Dedifferentiated amniotic fluid mesenchymal stem cell (primary cell): ENCODE measurements around the gene RAPGEF4.
"Not testable (repeated sequence)": the region's sequence is repeated elsewhere in the genome, so short reads cannot be mapped to it uniquely, and the experiment has no call there.

Experiments
- DNase-seq: peaks from one replicate; pipeline ENCODE4 v3.0.0-alpha.2; 2016; ENCODE audit errors: extremely low spot score

RAPGEF4 gene

DNA sequence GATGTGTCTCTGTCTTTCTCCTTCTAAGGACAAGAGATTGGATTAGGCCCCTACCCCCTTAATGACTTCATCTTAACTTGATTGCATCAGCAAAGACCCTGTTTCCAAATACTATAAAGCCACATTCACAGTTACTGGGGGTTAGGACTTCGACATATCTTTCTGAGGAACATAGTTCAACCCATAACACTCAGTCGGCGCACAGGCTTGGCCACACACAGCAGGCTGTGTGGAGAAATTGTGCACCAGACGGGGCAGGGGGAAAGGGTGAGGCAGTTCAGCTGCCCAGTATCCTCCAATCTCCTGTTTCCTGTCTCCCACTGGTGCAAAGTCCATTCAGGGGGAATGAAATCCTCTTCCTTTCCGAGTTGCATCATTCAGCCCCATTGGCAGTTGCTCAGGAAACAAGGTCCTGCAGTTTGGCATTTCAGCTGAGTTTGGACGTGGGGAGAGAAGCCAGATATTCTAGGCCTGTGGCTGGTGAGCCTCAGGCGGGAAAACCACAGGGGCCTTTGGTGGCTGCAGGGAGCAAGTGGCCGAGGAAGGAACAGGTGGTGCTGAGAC lies 9.4 kb upstream of the RAPGEF4 start:
- DNase-seq, result no peak

DNA sequence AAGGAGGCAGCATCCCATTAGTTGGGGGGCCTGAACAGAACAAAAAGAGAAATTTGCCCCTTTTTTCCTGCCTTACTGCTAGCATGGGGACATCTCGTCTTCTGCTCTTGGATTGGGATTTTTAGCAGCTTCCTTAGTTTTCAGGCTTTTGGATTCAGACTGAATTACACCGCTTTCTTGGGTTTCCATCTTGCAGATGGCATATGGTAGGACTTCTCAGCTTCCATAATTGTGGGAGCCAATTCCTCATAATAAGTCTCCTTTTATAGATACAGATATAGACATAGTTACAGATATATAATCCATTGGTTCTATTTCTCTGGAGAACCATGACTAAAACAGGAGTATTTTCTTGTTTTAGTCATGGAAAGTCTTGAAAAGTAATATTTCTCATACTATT lies 5.2 kb upstream of the RAPGEF4 start:
- no peak for DNase-seq

DNA sequence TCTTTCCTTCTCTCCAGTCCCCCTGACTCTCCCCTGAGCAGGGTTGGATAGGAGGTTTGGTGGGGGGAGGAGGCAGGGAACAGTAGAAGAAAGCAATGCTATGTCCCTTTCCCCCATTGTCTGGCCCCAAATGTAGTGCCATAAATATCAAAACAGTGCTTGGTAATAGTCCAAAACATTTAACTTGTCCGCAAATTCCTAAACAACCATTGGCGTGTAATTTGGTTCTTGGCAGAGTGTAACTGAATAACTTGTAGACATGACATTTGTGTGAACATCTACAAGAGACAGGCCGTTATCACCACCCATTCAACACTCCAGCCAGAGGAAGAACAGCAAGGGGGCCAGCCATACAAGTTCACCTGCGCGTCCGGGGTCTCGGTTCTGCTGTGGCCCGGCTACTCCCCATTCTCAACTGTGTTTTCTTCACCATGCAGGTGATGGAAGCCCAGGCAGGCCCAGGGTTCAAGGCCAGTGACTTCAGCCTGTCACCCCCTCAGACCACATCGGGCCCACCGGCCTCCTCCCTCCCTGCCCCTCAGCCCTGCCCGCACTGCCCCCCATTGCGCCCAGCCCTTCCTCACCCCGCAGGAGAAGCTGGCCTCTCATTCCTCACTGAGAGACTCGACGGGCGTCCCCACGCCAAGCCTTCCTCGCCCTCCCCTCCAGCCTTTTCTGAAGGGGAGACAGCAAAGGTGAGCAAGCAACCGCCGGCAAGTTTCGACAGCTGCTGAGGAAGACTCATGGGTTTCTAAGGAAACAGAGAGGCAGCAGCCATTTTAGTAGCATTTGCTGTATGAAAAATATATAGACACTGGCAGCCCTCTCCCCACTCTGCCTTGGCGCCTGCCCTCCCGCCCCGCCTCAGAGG lies 699 bp upstream of the RAPGEF4 start:
- DNase-seq, result no peak

DNA sequence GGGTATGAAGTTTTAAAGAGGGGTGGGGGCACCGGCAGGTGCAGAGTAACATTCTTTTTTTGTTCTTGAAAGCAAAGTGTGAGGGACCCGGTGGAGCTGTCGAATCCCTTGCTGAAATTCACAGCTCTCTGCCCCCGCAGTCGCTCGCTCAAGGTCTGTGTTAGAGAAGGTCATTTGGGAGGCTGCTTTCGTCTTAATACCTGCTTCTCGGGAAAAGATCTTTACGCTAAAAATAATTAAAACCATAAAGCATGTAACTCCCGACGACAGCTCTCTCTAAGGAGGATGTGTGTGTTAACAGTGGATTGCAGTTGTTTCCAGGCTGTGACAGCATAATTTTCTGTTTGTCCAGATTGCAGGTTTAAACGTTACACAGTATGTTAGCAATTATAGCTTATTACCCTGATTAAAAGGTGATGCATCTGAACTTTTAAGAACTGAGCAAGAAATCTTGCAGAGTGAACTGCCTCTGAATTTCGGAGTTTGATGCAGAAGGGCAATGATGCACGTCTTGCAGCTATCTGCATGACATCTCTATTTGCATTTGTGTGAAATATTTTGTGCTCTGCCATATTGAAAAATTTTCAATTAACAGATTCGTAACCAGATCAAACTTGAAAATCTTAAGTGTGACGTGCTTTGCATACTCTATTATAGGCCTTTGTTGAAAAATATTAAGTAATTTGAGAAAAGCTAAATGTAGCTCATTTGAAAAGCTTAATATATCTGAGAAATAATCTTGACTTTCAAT lies 954 bp downstream of the RAPGEF4 start:
- no peak for DNase-seq

DNA sequence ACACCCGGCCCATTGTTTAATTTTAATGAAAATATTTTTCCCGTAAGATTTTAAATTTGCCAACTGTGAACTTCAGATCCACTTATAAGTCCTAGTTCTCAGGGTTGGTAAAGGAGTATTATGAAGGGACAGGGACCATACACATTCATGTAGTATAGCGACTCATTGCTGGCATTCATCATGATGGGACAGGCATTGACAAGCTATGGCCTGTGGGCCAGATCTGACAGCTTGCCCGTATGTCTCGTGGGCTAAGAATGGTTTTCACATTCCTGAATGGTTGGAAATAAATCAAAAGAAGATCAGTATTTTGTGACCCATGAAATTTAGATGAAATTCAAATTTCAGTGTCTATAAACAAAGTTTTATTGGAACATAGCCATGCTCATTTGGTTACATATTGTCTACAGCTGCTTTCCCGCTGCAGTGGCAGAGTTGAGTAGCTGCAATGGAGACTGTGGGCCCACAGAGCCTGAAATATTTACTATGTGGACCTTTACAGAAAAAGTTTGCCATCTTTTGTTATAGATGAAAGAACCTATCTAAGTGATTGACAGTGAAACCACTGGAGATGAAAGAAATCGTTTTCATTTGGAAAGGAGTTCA lies 4.1 kb downstream of the RAPGEF4 start:
- DNase-seq, result no peak

DNA sequence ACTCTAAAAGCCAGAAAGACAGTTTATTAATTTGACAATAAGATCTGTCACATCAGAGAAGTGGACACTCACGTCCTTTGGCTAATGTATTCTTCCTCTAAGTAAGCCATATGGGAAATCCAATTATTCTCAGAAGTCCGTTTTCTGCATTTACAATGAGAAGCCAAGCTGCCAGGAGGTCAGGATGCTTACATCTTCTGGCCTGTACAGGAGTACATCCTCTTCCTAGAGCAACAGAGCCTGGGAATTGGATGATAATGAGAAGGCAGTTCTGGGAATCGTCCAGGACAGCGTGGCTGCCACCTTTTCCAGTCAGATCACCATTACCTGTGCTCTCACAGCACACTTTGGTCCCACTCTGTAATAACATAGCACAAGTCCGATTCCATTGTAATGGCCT lies 5.2 kb downstream of the RAPGEF4 start:
- no peak for DNase-seq

DNA sequence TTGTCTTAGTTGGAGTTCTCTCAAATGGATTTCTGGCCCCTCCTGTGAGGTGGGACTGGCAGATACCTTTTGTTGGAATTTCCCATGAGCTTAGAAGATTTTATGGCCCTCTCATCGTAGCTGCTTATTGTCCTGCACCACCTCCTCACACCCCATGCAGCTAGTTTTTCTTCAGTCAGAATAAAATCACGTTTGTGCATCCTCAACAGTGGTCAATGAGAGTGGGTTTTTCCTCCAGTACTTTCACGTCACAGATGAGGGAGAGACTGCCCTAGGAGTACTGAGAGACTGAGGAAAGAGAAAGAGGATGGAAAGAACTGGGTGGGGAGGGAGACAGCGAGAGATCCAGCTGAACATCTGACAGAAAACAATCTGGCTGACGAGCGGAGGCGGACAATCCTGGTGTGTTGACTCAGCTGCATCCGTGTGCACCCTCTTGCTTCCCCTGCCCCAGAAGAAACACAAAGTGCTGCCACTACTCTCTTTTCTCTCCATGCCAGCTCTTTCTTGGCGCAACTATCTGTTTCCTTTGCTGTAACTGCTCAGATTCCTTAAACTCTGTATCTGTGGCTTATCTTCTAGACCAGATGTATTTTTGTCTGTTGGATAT lies 7.4 kb downstream of the RAPGEF4 start:
- DNase-seq, result no peak

DNA sequence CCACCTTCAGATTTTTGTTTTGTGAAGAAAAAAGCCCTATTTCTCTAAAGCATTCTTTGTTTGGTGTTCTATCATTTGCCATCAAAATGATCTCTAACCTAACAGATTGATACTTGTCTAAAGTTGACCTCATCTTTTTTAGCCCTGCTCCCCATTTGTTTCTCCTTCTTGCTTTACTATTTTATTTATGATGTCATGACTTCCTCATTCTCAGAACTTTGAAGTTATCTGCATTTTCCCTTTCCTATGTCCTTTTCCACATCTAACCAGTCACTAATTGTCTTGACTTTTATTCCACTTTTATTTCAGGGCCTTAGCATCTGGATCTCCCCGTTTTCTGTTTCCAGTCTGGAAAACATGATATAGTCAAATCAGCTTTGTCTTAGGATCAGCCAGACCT lies 8.3 kb downstream of the RAPGEF4 start:
- DNase-seq, result no peak

DNA sequence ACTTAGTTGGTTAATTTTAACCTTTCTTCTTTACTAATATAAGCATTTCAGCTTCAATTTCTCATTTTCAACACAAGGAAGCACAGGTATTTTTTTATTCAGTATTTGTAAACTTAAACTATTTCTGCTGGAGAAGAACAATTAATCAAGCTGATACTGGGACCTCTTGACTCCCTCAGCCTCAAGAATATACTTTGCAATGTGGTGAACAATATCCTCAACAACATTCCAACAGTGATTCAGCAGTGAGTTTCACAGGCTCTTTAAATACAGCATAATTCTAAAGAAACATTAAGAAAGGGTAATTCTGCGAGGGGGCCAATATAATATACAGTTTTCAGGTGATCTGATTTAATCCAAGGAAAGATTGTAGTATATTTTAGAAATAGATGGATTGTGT lies 10.0 kb downstream of the RAPGEF4 start:
- DNase-seq, result no peak

DNA sequence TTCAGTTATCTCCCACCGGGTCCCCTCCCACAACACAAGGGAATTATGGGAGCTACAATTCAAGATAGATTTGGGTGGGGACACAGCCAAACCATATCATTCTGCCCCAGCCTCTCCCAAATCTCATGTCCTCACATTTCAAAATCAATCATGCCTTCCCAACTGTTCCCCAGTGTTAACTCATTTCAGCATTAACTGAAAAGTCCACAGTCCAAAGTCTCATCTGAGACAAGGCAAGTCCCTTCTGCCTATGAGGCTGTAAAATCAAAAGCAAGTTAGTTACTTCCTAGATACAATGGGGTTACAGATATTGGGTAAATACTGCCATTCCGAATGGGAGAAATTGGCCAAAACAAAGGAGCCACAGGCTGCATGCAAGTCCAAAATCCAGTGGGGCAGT lies 12.9 kb downstream of the RAPGEF4 start:
- DNase-seq, result not testable (repeated sequence)

DNA sequence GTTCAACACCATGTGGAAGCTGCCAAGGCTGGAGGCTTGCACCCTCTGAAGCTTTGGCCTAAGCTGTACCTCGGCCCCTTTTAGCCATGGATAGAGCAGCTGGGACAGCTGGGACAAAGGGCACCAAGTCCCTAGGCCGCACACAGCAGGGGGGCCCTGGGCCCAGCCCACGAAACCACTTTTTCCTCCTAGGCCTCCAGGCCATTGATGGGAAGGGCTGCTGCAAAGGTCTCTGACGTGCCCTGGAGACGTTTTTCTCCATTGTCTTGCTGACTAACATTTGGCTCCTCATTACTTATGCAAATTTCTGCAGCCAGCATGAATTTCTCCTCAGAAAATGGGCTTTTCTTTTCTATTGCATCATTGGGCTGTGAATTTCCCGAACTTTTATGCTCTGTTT lies 13.7 kb downstream of the RAPGEF4 start:
- DNase-seq, result no peak

DNA sequence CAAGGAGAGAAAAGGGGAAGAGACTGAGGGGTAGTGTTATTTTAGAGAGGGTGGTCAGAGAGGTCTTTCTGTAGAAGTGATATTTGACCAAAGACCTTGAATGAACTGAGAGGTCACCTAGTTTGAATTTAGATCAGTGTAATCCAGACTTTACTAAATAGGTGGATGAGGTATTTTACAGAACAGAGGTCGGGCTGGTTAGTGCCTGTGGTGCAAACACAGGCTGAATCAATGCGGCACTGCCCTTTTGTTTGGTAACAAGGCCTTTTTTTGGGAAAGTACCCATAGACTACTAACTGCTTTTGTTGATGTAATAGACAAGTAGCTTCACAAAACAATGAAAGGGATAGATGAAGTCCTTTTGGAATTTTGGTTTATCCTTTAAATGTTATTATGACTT lies 15.9 kb downstream of the RAPGEF4 start:
- no peak for DNase-seq

DNA sequence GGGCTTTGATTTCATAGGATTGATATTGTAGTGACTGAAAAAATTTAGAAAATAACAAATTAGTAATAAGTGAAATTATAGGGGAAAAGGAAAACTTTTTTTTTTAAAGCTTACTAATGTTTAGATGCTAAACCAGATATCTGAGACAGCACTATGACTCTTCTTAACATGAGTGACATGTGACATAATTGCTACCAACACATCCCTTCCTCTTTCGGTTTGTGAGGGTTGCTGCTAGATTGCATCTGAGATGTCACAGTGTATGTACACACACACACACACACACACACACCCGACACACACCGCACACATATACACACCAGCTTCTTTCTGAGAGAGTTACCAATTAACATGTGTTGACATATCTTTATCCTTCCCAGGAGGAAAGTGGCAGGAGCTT lies 18.0 kb downstream of the RAPGEF4 start:
- no peak for DNase-seq

DNA sequence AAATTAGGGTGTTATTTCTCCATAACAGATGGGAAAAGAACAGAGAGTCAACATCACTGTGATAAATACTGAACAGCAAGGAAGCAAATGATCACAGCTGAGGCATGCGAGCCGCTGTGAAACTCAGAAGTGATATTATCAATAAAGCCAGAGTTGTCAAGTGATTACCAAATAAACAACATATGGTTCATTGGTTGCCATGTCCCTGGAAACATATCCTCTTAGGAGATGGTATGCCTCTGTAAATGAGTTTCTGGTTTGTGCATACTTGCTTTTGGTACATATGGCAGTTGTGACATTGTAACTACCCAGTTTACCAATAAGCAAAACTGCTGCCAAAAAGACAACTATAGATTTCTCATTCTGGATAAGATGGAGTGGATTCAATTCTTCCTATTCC lies 23.8 kb downstream of the RAPGEF4 start:
- DNase-seq, result no peak

DNA sequence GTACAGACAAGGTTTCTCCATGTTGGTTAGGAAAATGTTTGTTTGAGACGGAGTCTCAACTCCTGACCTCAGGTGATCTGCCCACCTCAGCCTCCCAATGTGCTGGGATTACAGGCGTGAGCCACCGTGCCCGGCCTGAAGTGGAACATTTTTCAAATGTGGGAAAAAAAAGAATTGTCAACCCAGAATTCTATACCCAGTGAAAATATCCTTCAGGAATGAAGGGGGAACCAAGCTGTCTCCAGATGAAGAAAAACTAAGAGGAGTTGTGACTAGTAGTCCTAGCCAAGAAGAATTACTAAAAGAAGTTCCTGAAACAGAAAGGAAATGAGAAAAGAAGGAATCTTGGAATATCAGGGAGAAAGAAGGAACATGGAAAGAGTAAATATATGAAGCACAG lies 25.7 kb downstream of the RAPGEF4 start:
- no peak for DNase-seq

DNA sequence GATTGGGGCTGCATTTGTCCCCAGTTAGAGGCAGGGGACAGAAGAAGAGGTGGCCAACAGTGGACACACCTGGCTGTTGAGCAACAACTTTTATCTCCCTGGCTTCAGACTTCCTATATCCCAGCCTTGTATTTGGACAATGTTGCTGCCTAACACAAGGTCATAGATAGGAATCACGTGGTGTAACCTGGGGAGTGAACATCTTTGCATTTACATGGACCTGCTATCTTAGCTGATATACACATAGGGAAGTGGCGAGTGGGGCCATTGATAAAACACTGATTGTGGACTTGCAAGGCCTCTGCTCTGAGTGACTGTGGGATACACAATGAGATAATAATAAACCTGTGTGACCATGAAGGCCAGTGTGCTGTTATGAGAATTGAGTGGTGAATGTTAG lies 26.9 kb downstream of the RAPGEF4 start:
- DNase-seq, result no peak

DNA sequence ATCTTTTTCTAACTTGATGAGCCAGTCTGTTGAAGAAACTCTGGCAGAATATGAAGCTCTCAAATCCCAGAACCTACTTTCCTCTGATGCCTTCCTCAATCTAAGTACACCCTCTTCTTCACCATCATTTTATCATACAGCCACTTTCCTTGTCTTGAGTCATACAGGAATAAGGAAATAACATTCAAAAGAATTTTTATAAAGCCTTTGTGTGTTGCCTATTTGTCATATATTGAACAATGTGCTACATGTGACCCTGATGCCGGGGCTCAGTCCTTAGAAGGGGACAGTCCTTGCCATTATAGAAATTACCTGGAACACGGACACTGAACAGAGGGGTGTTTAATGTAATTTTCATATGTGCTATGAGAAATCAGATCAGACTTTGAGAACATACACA lies 27.4 kb downstream of the RAPGEF4 start:
- DNase-seq, result no peak

DNA sequence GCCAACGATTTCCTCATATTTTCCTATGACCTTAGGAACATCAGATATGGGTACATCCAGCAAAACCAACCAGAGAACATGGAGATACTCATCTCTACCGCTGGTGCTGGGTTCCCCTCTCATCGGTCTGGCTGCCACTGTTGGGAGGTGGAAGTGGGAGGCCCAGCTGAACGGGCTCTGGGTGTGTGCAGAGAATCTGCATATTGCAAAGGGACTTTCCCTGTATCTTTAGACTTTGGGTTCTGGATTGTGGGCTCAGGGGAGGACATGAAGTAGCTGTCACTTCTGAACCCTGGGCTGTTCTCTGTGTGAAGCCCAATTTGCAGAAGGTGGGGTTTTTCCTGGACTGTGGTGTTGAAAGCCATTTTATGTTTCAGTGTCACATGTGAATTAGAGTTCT lies 30.0 kb downstream of the RAPGEF4 start:
- no peak for DNase-seq

DNA sequence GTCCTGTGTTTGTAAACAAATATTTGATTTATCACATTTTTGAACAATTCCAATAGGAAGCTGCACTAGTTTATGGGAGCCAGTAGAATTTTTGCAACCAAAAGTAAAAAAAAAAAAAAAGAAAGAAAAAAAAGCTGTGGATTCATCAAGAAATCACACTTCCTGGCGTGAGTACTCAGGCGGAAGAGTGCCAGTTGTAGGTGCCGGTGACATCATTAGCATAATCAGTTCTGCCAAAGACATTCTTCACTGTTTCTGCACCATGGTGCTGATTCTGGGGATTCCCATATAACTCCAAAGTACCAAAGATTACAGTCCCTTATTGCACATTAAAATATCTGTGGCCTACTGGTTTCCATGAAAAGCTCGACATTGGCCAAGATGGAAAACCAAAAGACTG lies 32.8 kb downstream of the RAPGEF4 start:
- DNase-seq, result no peak

DNA sequence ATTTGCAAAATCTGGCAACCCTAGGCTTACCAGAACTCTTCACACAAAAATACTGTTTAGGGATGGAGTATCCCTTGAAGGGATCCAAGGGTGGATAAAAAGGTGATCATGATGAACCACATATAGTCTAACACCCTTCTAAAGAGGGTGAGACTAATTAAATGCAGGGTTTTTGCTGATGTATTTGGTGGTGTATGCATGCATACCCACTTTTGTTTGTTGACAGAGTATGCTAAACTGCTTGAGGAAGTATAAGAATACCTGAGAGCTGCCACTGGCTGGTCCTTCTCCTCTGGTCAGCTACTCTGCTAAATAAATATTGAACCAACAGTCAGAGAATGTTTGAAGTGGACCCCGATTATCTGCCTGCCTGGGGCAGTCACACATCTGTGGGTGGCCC lies 34.2 kb downstream of the RAPGEF4 start:
- no peak for DNase-seq

DNA sequence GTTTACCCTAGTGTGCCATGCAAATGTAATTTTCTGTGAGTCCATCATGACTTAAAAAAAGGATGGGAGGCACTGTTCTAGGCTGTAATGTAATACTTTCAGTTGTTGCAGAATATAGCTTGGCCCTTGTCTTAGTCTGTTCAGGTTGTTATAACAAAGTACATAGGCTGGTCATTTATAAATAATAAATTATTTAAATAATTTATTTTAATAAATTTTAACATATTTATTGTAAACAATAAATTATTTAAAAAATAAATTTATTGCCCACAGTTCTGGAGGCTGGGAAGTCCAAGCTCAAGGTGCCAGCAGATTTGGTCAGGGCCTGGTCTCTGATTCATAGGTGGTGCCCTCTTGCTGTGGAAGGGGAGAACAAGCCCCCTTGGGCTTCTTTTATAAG lies 35.2 kb downstream of the RAPGEF4 start:
- no peak for DNase-seq

DNA sequence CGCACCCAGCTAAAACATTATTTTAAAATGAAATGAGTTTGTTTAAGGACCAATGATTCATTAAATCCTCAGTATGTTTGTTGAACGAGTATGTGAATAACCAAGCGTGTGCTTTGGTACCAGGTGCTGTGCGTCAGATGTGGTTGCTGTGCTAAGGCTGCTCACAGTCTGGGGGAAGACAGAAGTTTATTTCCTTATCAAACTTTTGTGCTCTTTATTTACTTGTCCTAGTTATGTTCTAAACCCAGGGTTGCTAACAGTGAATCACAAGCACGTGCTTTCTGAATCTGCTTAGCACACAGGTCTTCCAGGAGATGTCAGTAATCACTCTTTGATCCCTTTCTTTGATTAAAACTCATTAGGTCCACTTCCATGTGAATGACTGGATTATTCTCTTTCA lies 37.0 kb downstream of the RAPGEF4 start:
- no peak for DNase-seq
